ENCODE results near the gene ATP5MC2.
A peak's percentile ranks its signal among the peaks of the same experiment; 100 is the strongest.
"Not testable (repeated sequence)": the region's sequence is repeated elsewhere in the genome, so short reads cannot be mapped to it uniquely, and the experiment has no call there.

The ATP5MC2 gene

GRCh38 chr12:53644133-53644532, 31.8 kb downstream of the ATP5MC2 start:
- DNase-seq, result no peak

- no peak for DNase-seq
Observed at GRCh38 chr12:53643232-53643979, 32.5 kb downstream of the ATP5MC2 start.

- DNase-seq, result no peak
Observed at GRCh38 chr12:53638057-53638456, 37.8 kb downstream of the ATP5MC2 start.

GRCh38 chr12:53636641-53637040, 39.2 kb downstream of the ATP5MC2 start:
- DNase-seq, result no peak

DNA sequence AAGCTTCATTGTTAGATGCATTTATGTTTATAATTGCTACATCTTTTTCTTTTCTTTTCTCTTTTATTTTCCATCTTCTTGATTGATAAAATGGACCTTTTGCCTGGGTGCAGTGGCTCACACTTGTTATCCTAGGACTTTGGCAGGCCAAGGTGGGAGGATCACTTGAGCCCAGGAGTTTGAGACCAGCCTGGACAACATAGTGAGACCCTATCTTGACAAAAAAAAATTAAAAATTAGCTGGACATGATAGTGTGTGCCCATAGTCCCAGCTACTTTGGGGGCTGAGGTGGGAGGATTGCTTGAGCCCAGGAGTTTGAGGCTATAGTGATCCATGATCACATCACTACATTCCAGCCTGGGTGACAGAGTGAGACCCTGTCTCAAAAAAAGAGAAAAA, 40.2 kb downstream of the ATP5MC2 start:
- not testable (repeated sequence) for DNase-seq

DNA sequence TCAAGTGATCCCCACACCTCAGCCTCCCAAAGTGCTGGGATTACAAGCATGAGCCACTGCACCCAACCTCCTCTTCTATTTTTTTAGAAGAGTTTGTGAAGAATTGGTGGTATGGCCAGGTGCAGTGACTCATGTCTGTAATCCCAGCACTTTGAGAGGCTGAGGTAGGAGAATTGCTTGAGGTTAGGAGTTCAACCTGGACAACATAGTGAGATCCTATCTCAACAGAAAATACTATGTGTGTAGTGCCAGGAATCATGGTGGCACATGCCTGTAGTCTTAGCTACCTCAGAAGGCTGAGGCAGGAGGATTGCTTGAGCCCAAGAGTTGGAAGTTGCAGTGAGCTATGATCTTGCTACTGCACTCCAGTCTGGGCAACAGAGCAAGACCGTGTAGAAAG, 44.2 kb downstream of the ATP5MC2 start:
- no peak for DNase-seq

GRCh38 chr12:53627919-53628318, 48.0 kb downstream of the ATP5MC2 start:
- no peak for DNase-seq

DNA sequence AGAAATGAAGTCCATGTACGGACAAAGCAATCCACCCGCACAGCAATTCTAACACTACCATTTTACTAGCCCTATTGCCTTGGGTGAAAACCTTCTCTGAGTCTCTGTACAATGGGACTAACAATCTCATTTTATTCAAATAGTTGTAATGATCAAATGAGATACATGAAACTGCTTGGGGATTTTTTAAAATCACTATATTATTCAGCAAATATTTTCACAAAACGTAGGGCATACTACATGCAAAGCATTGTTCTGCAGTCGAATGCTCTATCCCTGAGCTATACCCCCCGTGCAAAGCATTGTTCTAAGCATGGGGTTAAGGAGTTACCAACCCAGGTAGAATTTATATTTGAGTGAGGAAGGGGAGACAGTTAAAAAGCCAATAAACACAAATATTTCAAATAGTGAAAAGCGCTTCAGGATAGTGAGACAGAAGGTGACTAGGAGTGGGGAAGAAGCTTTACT, 49.1 kb downstream of the ATP5MC2 start:
- DNase-seq, result no peak

DNA sequence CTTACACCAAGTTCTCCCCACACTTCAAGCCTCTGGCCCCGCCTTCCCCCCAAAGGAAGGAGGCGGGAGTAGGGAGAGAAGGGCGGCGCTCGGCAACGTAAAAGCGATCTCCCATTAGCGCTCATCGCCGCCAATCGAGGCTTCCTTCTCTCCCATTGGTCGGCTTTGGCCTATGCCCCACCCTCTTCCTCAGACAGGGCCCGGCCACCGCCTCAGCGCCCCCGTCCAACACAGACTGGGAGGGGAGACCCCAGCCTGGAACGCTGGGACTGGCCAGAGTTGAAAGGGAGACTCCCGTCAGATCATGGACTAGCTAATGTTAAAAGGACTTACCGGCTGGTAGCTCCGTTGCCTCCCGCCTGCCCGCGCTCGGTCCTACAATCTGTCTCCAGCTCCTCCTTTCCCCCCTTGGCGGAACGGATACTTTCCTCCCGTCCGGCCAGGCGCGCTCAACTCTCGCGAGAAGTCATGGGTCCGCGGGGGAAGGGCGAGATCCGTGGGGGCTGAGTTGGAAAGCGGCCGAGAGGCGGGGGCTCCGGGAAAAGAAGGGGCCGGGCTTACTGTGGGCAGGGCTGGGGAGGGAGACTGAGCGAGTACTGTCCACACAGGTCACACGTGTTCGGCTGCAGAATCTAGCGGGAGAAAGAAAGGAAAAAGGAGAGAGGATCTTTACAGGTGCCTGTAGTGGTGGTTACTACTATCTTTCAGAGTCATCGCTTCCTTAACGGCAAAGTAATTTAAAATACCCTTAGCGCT, 49.8 kb downstream of the ATP5MC2 start, which contains the start of gene ATF7:
TSS of gene ATF7 (minus strand) at position 437 of the 756 bp plus-strand sequence. CDS start 25,382 bp downstream, outside the sequence.
- peak; percentile 98 for DNase-seq

DNA sequence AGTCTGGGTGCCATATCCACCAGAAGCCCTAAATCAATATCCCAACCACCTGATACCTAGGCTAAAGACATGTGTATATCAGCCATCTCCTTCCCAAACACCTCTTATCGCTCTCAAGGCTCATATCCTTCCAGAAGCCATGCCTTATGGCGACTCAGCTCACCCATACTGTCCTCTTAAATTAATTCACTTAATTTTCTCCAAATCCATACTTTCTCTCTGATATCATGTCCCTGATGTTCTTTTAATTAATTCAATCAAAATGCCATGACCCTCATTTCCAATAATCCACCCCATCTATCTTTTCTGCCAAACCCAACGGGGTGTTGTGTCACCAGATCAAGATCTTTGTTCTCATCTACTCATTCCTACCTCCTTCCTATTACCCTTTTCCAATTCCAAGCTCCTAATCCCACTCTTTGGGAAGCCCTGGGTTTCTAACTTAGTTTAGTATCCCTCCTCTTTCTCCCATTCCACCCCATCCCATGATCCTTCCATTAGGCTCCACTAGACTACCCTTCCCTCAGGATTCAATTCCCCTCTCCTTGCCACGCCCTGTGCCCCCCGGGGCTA, 50.4 kb downstream of the ATP5MC2 start:
- no peak for DNase-seq

- no peak for DNase-seq
Observed at GRCh38 chr12:53624956-53625355, 50.9 kb downstream of the ATP5MC2 start.

DNA sequence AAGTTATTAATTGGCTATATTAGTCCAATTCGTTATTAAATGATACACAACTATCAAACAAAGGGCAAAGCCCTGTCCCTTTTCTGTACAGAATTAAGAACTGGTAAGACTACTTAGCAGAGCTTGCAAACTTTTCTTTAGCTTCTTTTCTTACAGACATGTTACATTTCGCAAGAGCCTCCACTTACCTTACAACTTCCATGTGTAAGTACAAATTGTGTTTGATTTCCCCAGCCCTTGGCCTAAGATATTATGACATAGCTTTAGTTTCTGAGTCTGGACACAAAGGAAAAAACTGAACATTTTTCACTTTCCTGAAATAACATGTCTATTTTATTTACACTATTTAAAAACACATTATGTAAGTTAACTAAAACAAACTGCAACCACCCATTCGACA, 51.4 kb downstream of the ATP5MC2 start:
- DNase-seq, result no peak

- no peak for DNase-seq
Observed at GRCh38 chr12:53623548-53624385, 52.1 kb downstream of the ATP5MC2 start.

- no peak for DNase-seq
Observed at GRCh38 chr12:53622724-53623123, 53.2 kb downstream of the ATP5MC2 start.

GRCh38 chr12:53618275-53618674, 57.6 kb downstream of the ATP5MC2 start:
- DNase-seq, result no peak

GRCh38 chr12:53617700-53618099, 58.2 kb downstream of the ATP5MC2 start:
- DNase-seq, result no peak

- no peak for DNase-seq
Observed at GRCh38 chr12:53616950-53617349, 58.9 kb downstream of the ATP5MC2 start.

Measured in NCI-H774 (cell line).